HepG2 (cell line): ENCODE measurements around the gene SIRPB2. TPM values are rescaled to one million over a fixed set of nuclear protein-coding genes. Genes with fewer than 3 reads are reported as not detected.
A peak's percentile ranks its signal among the peaks of the same experiment; 100 is the strongest.

Experiments used
- ATAC-seq: fragments of 200-7000 bp; cut with Tn5 transposase; 3 replicates; pipeline ENCODE4 v1.9.1; 2020; ENCODE audit warnings: mild to moderate bottlenecking, moderate library complexity
- BruUV-seq: library from RNA; stranded (reverse); fragments of 400-500 nt; replicated peaks from 2 replicates; lab custom pipeline; 2021; lab: Mats Ljungman, UMichigan
- CTCF ChIA-PET: fragments of 300-600 bp; formaldehyde crosslinking; extraction: SDS; loops from one replicate; lab custom pipeline; 2021; ENCODE audit warnings: low total read pairs, inconsistent platforms, low intra/inter-chr PET ratio; lab: Yijun Ruan, JAX
- POLR2A ChIA-PET: fragments of 350-600 bp; sonication (Branson Sonifier 250); formaldehyde crosslinking; loops from one replicate; lab custom pipeline; 2020; ENCODE audit warnings: antibody characterized with exemption, inconsistent platforms; lab: Yijun Ruan, JAX
- DNase-seq: peaks from one replicate; pipeline ENCODE4 v3.0.0-alpha.2; 2015; ENCODE audit warnings: low spot score
- FAIRE-seq: peaks from 3 replicates; lab custom pipeline; 2011; peaks lifted over from hg19 to GRCh38; lab: Jason Lieb, UNC
- H2AFZ ChIP-seq: one replicate; pipeline ENCODE4 v1.6.1; 2011; ENCODE audit warnings: low read length, inconsistent platforms
- H3K27ac ChIP-seq: fragments of 300-600 bp; 3 replicates; pipeline ENCODE4 v1.8.0; 2011; ENCODE audit warnings: mixed run types, mild to moderate bottlenecking, mixed read lengths, low read length, inconsistent platforms; ENCODE audit not compliant: insufficient read depth; ENCODE audit errors: extremely low read length
- H3K27me3 ChIP-seq, 2 experiments: fragments of 200-600 bp in 1 of 2; 2 replicates in 1 of 2; 3 replicates in 1 of 2; pipeline versions ENCODE4 v1.6.0 to v1.8.0; 2011; ENCODE audit warnings: low read length in 2 of 2, mild to moderate bottlenecking in 2 of 2, moderate library complexity in 2 of 2, inconsistent platforms in 1 of 2; ENCODE audit not compliant: insufficient read depth in 2 of 2, control insufficient read depth in 1 of 2
- H3K36me3 ChIP-seq, 2 experiments: fragments of 200-600 bp in 1 of 2; replicated peaks in 1 of 2; 2 replicates in 1 of 2; 3 replicates in 1 of 2; pipeline versions ENCODE4 v1.5.1 to v1.8.0; 2011; ENCODE audit warnings: low read length in 2 of 2, inconsistent platforms in 1 of 2; ENCODE audit not compliant: insufficient read depth in 2 of 2, control insufficient read depth in 1 of 2
- H3K4me1 ChIP-seq: 2 replicates; pipeline ENCODE4 v1.5.1; 2012; ENCODE audit warnings: low read length, inconsistent platforms; ENCODE audit not compliant: insufficient read depth
- H3K4me2 ChIP-seq: 2 replicates; pipeline ENCODE4 v1.6.0; 2011; ENCODE audit warnings: low read depth, low read length, inconsistent platforms
- H3K4me3 ChIP-seq, 3 experiments: fragments of 200-600 bp in 1 of 3; sonication (generic), shearing (Covaris generic) in 1 of 3; replicated peaks in 1 of 3; 2 replicates each; pipeline ENCODE4 v1.5.1; 2011 to 2016; ENCODE audit warnings: low read length in 3 of 3, inconsistent platforms in 2 of 3, low read depth in 2 of 3, mild to moderate bottlenecking in 2 of 3, control low read depth in 1 of 3, mixed read lengths in 1 of 3; ENCODE audit not compliant: insufficient read depth in 1 of 3
- H3K79me2 ChIP-seq: one replicate; pipeline ENCODE4 v1.6.1; 2011; ENCODE audit warnings: low read length, inconsistent platforms; ENCODE audit not compliant: insufficient read depth
- H3K9ac ChIP-seq: 2 replicates; pipeline ENCODE4 v1.6.0; 2011; ENCODE audit warnings: mild to moderate bottlenecking, low read depth, low read length, inconsistent platforms; ENCODE audit not compliant: insufficient read depth
- H3K9me3 ChIP-seq: 2 replicates; pipeline ENCODE4 v1.5.1; 2012; ENCODE audit warnings: mild to moderate bottlenecking, low read length
- H4K20me1 ChIP-seq: 2 replicates; pipeline ENCODE4 v1.6.0; 2011; ENCODE audit warnings: inconsistent platforms, mild to moderate bottlenecking, low read length, moderate library complexity; ENCODE audit not compliant: insufficient read depth
- ARNTL ChIP-seq: sonication (generic); formaldehyde crosslinking; IDR thresholded peaks from 2 replicates; pipeline ENCODE4 v1.4.0; 2020; ENCODE audit warnings: mild to moderate bottlenecking, missing genetic modification reagents
- FOXK1 ChIP-seq: sonication (generic); formaldehyde crosslinking; IDR thresholded peaks from 2 replicates; pipeline ENCODE4 v1.4.0; 2020; ENCODE audit warnings: low read depth, missing genetic modification reagents, borderline replicate concordance
- MED1 ChIP-seq: sonication (generic); formaldehyde crosslinking; IDR thresholded peaks from 2 replicates; pipeline ENCODE4 v1.4.0; 2020; ENCODE audit warnings: missing genetic modification reagents
- MIER2 ChIP-seq: IDR thresholded peaks from 2 replicates; pipeline ENCODE4 v1.6.1; 2016; ENCODE audit warnings: missing biosample characterization, missing genetic modification reagents
- NR2C2 ChIP-seq: sonication (generic); formaldehyde crosslinking; IDR thresholded peaks from 2 replicates; pipeline ENCODE4 v1.4.0; 2020; ENCODE audit warnings: missing genetic modification reagents, mild to moderate bottlenecking, moderate library complexity, borderline replicate concordance
- SMAD3 ChIP-seq: sonication (generic); formaldehyde crosslinking; IDR thresholded peaks from 2 replicates; pipeline ENCODE4 v1.4.0; 2020; ENCODE audit warnings: missing genetic modification reagents
- SRF ChIP-seq: IDR thresholded peaks from 2 replicates; pipeline ENCODE4 v1.6.1; 2011; ENCODE audit warnings: mild to moderate bottlenecking, low read depth, low read length, moderate library complexity
- TEAD3 ChIP-seq: optimal IDR thresholded peaks from 2 replicates; pipeline ENCODE3; 2016; ENCODE audit warnings: borderline replicate concordance
- THRA ChIP-seq: sonication (generic); formaldehyde crosslinking; IDR thresholded peaks from 2 replicates; pipeline ENCODE4 v1.4.0; 2020; ENCODE audit warnings: missing genetic modification reagents, borderline replicate concordance
- ZBTB14 ChIP-seq: sonication (generic); formaldehyde crosslinking; IDR thresholded peaks from 2 replicates; pipeline ENCODE4 v1.4.0; 2020; ENCODE audit warnings: missing genetic modification reagents
- ZBTB43 ChIP-seq: sonication (generic); formaldehyde crosslinking; conservative IDR thresholded peaks from 2 replicates; pipeline ENCODE4 v1.4.0; 2020; ENCODE audit warnings: missing genetic modification reagents
- ZNF143 ChIP-seq: sonication (generic); formaldehyde crosslinking; IDR thresholded peaks from 2 replicates; pipeline ENCODE4 v1.4.0; 2020; ENCODE audit warnings: missing genetic modification reagents
- ZNF549 ChIP-seq: sonication (generic); formaldehyde crosslinking; IDR thresholded peaks from 2 replicates; pipeline ENCODE4 v1.5.0; 2020; ENCODE audit warnings: missing genetic modification reagents
- WGBS: methylation state at CpG from one replicate; pipeline ENCODE4 v1.1.6; 2017; ENCODE audit warnings: low lambda C conversion rate; 5-methylcytosine and 5-hydroxymethylcytosine counted together
- in situ Hi-C: cut with HindIII; loops from 2 replicates; pipeline ENCODE4 v1.10.0; 2017; ENCODE audit warnings: low pct_unique_long_range_greater_than_20kb; ENCODE audit not compliant: extremely low pct_ligation_motif_present
- intact Hi-C: fragments of 100-400 bp; cut with micrococcal nuclease; formaldehyde crosslinking; loops from one replicate; pipeline ENCODE4 v1.10.0; 2022; ENCODE audit not compliant: unreplicated experiment
- polyA plus RNA-seq, 8 experiments: library from polyadenylated mRNA; depleted of rRNA in 3 of 8; stranded (reverse) in 7 of 8; unstranded in 1 of 8; fragments of >200 nt; fragmentation: Illumina TruSeq in 4 of 8; extraction: Trizol in 4 of 8; gene quantifications; 2 replicates each; pipeline versions ENCODE4 v1.2.1 to v1.2.3, GENCODE V29; 2011 to 2016; ENCODE audit warnings: low read depth in 4 of 8, missing spikeins in 1 of 8, mixed read lengths in 1 of 8; ENCODE audit not compliant: insufficient read depth in 1 of 8
- total RNA-seq, 5 experiments: library from RNA; depleted of rRNA; stranded (reverse); fragments of >200 nt; fragmentation: Illumina TruSeq; extraction: Trizol; gene quantifications; 2 replicates each; pipeline ENCODE4 v1.2.3, GENCODE V29; 2016; ENCODE audit warnings: low read depth in 1 of 5
- TF ChIP-seq, protein P1 (sequence below), 2 experiments: sonication (generic) in 1 of 2; formaldehyde crosslinking in 1 of 2; IDR thresholded peaks; 2 replicates each; pipeline versions ENCODE4 v1.5.1 to v1.6.1; 2011 to 2020; ENCODE audit warnings: borderline replicate concordance in 1 of 2, low read depth in 1 of 2, low read length in 1 of 2, mild to moderate bottlenecking in 1 of 2, missing genetic modification reagents in 1 of 2, moderate library complexity in 1 of 2

The SIRPB2 gene
- total and polyA plus RNA-seq, 2 of the 13 experiments (the other 11 are each of a cell fraction or from before 2014, with no cell fraction given) = not detected

- TF ChIP-seq ZBTB43 (CRISPR knock-in tag) (no peak), THRA (CRISPR knock-in tag) (peak; percentile 61; the same call in 1 of the 2 replicates), MIER2 (CRISPR knock-in tag) (peak; percentile 83), SMAD3 (CRISPR knock-in tag) (peak; percentile 53; the same call in 1 of the 2 replicates), SRF (0 out of 2 replicates have a peak, but pooled peaks have one; percentile 51), MED1 (CRISPR knock-in tag) (0 out of 2 replicates have a peak, but pooled peaks have one; percentile 19), FOXK1 (CRISPR knock-in tag) (peak; percentile 60; the same call in 1 of the 2 replicates), NR2C2 (CRISPR knock-in tag) (no peak)
Measured at GRCh38 chr20:1503564-1504227, 12.5 kb upstream of the SIRPB2 start (continued).

DNA sequence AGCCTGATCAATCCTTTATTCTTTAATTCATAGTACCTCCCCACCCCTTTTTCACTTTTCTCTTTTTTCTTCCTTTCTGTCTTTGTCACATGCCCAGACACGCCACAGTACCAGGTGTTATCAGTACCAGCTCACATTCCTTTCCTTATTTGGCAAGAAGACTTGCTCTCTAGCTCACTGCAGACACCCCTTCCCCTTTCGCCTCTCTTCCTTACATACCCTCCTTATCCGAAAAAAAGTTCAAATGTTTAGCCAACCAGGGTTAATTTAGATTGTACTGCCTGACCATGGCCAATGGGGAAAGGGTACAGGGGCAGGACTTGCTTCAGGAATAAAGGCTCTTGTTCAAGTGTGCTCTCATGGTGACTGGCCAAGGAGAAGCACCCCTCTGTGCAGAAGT lies 9.3 kb upstream of the SIRPB2 start:
- 6% methylated on average over 3 of the region's 3 CpGs for WGBS
- ATAC-seq (no peak), DNase-seq (no peak), FAIRE-seq (no peak)
- H3K4me2 ChIP-seq = no peak overlapping the region
- no peak overlapping the region for H2AFZ ChIP-seq
- ChIA-PET POLR2A (no interaction called here), CTCF (no interaction called here)
- H3K36me3 ChIP-seq = no peaks in the 10 kb centered on the region
- H4K20me1 ChIP-seq = no peaks in the 10 kb centered on the region
- peak; percentile 27; the same call in 1 of the 2 replicates for TF ChIP-seq ZBTB14 (CRISPR knock-in tag)
- no peak for TF ChIP-seq ZNF549 (CRISPR knock-in tag)
- no peak for TF ChIP-seq ZNF143 (CRISPR knock-in tag)
- TF ChIP-seq SRF = peak; percentile 96
- peak; percentile 82; the same call in 1 of the 2 replicates for TF ChIP-seq ARNTL (CRISPR knock-in tag)
- TF ChIP-seq, protein P1, sequence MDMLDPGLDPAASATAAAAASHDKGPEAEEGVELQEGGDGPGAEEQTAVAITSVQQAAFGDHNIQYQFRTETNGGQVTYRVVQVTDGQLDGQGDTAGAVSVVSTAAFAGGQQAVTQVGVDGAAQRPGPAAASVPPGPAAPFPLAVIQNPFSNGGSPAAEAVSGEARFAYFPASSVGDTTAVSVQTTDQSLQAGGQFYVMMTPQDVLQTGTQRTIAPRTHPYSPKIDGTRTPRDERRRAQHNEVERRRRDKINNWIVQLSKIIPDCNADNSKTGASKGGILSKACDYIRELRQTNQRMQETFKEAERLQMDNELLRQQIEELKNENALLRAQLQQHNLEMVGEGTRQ (IDR thresholded peaks at IDR 0.05; ENCODE audit: low read depth, low read length) = no peak
- TF ChIP-seq, protein P1 (CRISPR knock-in tag; IDR thresholded peaks at IDR 0.05; ENCODE audit: borderline replicate concordance) = peak; percentile 70; the same call in 1 of the 2 replicates
- TF ChIP-seq TEAD3 = peak; percentile 22
- H3K9ac ChIP-seq = no peak overlapping the region
- intact Hi-C loops (no loop called here), in situ Hi-C loops (no loop called here)
- no peaks in the 10 kb centered on the region for H3K9me3 ChIP-seq
- no peaks in the 10 kb centered on the region for H3K79me2 ChIP-seq
- BruUV-seq = no TSS peak
- peaks cover 9% of the 10 kb centered on the region; the same call in 1 of the 2 replicates for H3K4me1 ChIP-seq
- peaks cover 0 to 2% of the 10 kb centered on the region in 2 experiments; a peak in 1 of 5 replicates for H3K27me3 ChIP-seq
- no peak overlapping the region for H3K27ac ChIP-seq
- H3K4me3 ChIP-seq = no peak overlapping the region
